Measurements from ENCODE around the gene SLC26A5. TPM values are rescaled to one million over a fixed set of nuclear protein-coding genes. Genes with fewer than 3 reads are reported as not detected.

Gene SLC26A5
- total and polyA plus RNA-seq, 2 donors (not counting 3 experiments of a cell fraction or from before 2014, with no cell fraction given) = not detected

DNA sequence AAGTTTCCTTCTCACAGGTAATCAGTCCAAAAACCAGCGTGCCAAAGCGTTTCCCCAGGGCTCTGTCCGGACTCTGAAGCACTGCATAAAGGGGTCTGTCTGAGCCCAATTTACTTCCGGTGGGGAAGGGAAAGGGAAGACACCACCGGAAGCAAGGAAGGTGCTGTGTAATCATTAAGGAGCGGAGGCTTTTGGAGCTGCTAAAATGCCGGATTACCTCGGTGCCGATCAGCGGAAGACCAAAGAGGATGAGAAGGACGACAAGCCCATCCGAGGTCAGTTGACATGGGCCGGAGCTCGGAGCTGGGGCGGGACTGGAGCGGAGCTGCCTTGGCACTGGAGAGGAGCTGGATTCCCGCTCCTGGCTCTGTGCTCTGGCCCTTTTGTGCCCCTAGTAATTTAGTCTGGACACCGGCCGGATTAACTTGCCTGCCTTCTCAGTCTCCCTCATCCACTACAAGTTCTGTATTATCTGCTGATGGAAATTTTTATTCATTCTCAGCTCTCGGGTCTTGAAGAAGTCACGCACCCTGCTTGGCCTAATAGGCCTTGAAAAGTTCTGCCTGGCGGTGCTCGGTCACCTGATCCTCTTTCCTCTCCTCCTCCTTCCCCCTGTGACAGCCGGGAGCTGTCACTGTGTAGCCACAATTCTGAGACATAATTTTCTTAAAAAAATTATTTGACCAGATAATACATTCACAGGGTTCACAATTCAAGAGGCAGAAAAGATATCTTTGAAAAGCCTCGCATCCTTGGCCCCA, 98.3 kb downstream of the SLC26A5 start, which contains the start of gene PSMC2:
Gene PSMC2 (plus strand): TSS at position 137 of the 761 bp plus-strand sequence. CDS start 69 bp downstream, at position 206.
- no peaks in the 10 kb centered on the region for H3K27me3 ChIP-seq (ENCODE audit: control insufficient read depth in 2 of 2, insufficient read depth in 2 of 2, low read length in 2 of 2)
- H4K20me1 ChIP-seq (replicated peaks; ENCODE audit: control insufficient read depth, extremely low read depth, insufficient read depth, low read length) = no peaks in the 10 kb centered on the region
- peak within 1 kb of the TSS; percentile 53 for H2AFZ ChIP-seq (ENCODE audit: low read depth, low read length)
- H3K9me1 ChIP-seq (replicated peaks; ENCODE audit: control insufficient read depth, extremely low read depth, insufficient read depth, low read length) = no peaks in the 10 kb centered on the region
- peak within 1 kb of the TSS; percentile 94 for H3K9ac ChIP-seq (replicated peaks; ENCODE audit: extremely low read depth, insufficient read depth, low read length)
- intact Hi-C loops (cut with micrococcal nuclease) = no loop called here
- H3K9me3 ChIP-seq (replicated peaks; ENCODE audit: control insufficient read depth, insufficient read depth, low read length) = no peaks in the 10 kb centered on the region
- peak within 1 kb of the TSS; percentile 93 for H3K4me2 ChIP-seq (ENCODE audit: insufficient read depth, low read length)
- BruUV-seq (replicated peaks) = TSS peak; percentile 55
- FAIRE-seq = peak; percentile 72
- peak within 1 kb of the TSS; percentile 63 for H3K27ac ChIP-seq (ENCODE audit: insufficient read depth, low read depth, low read length)
- peak within 1 kb of the TSS; percentile 71 to 89 (median 86) for H3K4me3 ChIP-seq (replicated peaks in 1 of 3; ENCODE audit: insufficient read depth in 1 of 3, low read depth in 1 of 3, low read length in 3 of 3)
- TF ChIP-seq POLR2AphosphoS5 (IDR thresholded peaks at IDR 0.05; ENCODE audit: insufficient read depth, low read depth, low read length) (peak; percentile 38), POLR2A (IDR thresholded peaks at IDR 0.05; ENCODE audit: low read depth, low read length) (peak; percentile 32), MYC (IDR thresholded peaks at IDR 0.05; ENCODE audit: low read depth, low read length) (no peak), JUN (IDR thresholded peaks at IDR 0.05; ENCODE audit: borderline replicate concordance, insufficient read depth, insufficient read length, low read depth) (no peak)
- CTCF ChIA-PET = interaction anchor here (0.8 to 1.2 kb wide), 2 partner anchors 19 to 21 kb away, joined by 3 to 4 read pairs; no protein-coding TSS in a partner anchor
- POLR2A ChIA-PET = interaction anchor here (0.6 kb wide), 1 partner anchor 1744 kb away, joined by 3 read pairs; no protein-coding TSS in a partner anchor
- H3K79me2 ChIP-seq (ENCODE audit: control insufficient read depth, insufficient read depth, low read length) = peaks cover 79% of the 10 kb centered on the region
- peak; percentile 86 for DNase-seq (ENCODE audit: low read depth, low spot score)
- no peaks in the 10 kb centered on the region for H3K36me3 ChIP-seq (ENCODE audit: control insufficient read depth in 2 of 2, extremely low read depth in 1 of 2, insufficient read depth in 2 of 2, low read length in 2 of 2)
- dilution Hi-C loops (cut with MboI; ENCODE audit: extremely low pct_ligation_motif_present, low sequenced_read_pairs) = no loop called here
- H3K4me1 ChIP-seq (ENCODE audit: control insufficient read depth, extremely low read depth, insufficient read depth, low read length) = peaks cover 34% of the 10 kb centered on the region

DNA sequence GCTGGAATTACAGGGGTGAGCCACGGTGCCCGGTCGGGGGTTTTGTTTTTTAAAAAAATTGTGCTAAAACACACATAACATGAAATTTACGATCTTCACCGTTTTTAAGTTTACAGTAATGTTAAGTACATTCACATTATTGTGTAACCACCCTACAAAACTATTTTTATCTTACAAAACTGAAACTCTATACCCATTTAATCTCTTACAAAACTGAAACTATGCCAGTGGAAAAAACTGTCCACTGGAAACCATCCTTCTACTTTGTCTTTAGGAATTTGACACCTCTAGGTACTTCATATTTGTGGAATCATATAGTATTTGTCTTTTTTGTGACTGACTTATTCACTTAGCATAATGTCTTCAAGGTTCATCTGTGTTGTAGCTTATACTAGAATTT, 99.6 kb downstream of the SLC26A5 start:
- H3K36me3 ChIP-seq (ENCODE audit: control insufficient read depth in 2 of 2, extremely low read depth in 1 of 2, insufficient read depth in 2 of 2, low read length in 2 of 2) = peaks cover 0 to 4% of the 10 kb centered on the region in 2 experiments
- peak overlapping the region; percentile 53 for H2AFZ ChIP-seq (ENCODE audit: low read depth, low read length)
- H3K27ac ChIP-seq (ENCODE audit: insufficient read depth, low read depth, low read length) = no peak overlapping the region
- POLR2A ChIA-PET = no interaction called here
- dilution Hi-C loops (cut with MboI; ENCODE audit: extremely low pct_ligation_motif_present, low sequenced_read_pairs) = no loop called here
- no peaks in the 10 kb centered on the region for H3K9me1 ChIP-seq (replicated peaks; ENCODE audit: control insufficient read depth, extremely low read depth, insufficient read depth, low read length)
- no peaks in the 10 kb centered on the region for H4K20me1 ChIP-seq (replicated peaks; ENCODE audit: control insufficient read depth, extremely low read depth, insufficient read depth, low read length)
- no peaks in the 10 kb centered on the region for H3K9me3 ChIP-seq (replicated peaks; ENCODE audit: control insufficient read depth, insufficient read depth, low read length)
- TF ChIP-seq EZH2 (IDR thresholded peaks at IDR 0.05; ENCODE audit: borderline replicate concordance, low read depth, low read length, severe bottlenecking) (no peak), POLR2AphosphoS5 (IDR thresholded peaks at IDR 0.05; ENCODE audit: insufficient read depth, low read depth, low read length) (no peak), POLR2A (IDR thresholded peaks at IDR 0.05; ENCODE audit: low read depth, low read length) (no peak), GATA2 (IDR thresholded peaks at IDR 0.05; ENCODE audit: insufficient read depth, insufficient read length, low read depth, low read length) (no peak)
- TF ChIP-seq, protein P1, sequence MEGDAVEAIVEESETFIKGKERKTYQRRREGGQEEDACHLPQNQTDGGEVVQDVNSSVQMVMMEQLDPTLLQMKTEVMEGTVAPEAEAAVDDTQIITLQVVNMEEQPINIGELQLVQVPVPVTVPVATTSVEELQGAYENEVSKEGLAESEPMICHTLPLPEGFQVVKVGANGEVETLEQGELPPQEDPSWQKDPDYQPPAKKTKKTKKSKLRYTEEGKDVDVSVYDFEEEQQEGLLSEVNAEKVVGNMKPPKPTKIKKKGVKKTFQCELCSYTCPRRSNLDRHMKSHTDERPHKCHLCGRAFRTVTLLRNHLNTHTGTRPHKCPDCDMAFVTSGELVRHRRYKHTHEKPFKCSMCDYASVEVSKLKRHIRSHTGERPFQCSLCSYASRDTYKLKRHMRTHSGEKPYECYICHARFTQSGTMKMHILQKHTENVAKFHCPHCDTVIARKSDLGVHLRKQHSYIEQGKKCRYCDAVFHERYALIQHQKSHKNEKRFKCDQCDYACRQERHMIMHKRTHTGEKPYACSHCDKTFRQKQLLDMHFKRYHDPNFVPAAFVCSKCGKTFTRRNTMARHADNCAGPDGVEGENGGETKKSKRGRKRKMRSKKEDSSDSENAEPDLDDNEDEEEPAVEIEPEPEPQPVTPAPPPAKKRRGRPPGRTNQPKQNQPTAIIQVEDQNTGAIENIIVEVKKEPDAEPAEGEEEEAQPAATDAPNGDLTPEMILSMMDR (IDR thresholded peaks at IDR 0.05; ENCODE audit: extremely low read depth in 1 of 2, insufficient read depth in 1 of 2, low read depth in 1 of 2, low read length in 2 of 2) = no peak
- intact Hi-C loops (cut with micrococcal nuclease) = no loop called here
- H3K27me3 ChIP-seq (ENCODE audit: control insufficient read depth in 2 of 2, insufficient read depth in 2 of 2, low read length in 2 of 2) = no peaks in the 10 kb centered on the region
- no peak overlapping the region for H3K4me3 ChIP-seq (replicated peaks in 1 of 3; ENCODE audit: insufficient read depth in 1 of 3, low read depth in 1 of 3, low read length in 3 of 3)
- peaks cover 76% of the 10 kb centered on the region for H3K79me2 ChIP-seq (ENCODE audit: control insufficient read depth, insufficient read depth, low read length)
- FAIRE-seq (no peak), DNase-seq (ENCODE audit: low read depth, low spot score) (no peak)
- H3K4me2 ChIP-seq (ENCODE audit: insufficient read depth, low read length) = no peak overlapping the region
- peaks cover 34% of the 10 kb centered on the region for H3K4me1 ChIP-seq (ENCODE audit: control insufficient read depth, extremely low read depth, insufficient read depth, low read length)
- H3K9ac ChIP-seq (replicated peaks; ENCODE audit: extremely low read depth, insufficient read depth, low read length) = no peak overlapping the region
- CTCF ChIA-PET = no interaction called here
- no TSS peak for BruUV-seq (replicated peaks)
